ENCODE data around the gene FCN1. TPM values are rescaled to one million over a fixed set of nuclear protein-coding genes. Genes with fewer than 3 reads are reported as not detected.
"Not testable (repeated sequence)": the region's sequence is repeated elsewhere in the genome, so short reads cannot be mapped to it uniquely, and the experiment has no call there.

Gene FCN1
- total RNA-seq, 2 experiments from 2014 or later = not detected

GRCh38 chr9:134959971-134960310, 42.2 kb upstream of the FCN1 start:
- CTCF ChIA-PET = no interaction called here
- no peaks in the 10 kb centered on the region for H3K4me1 Mint-ChIP-seq (ENCODE audit: low read depth)

GRCh38 chr9:134959126-134959970, 41.6 kb upstream of the FCN1 start:
- no peak overlapping the region for H3K27ac Mint-ChIP-seq
- H3K36me3 Mint-ChIP-seq (ENCODE audit: low read depth) = no peaks in the 10 kb centered on the region
- no peaks in the 10 kb centered on the region for H3K27me3 Mint-ChIP-seq (ENCODE audit: low read depth)
- no peaks in the 10 kb centered on the region for H3K9me3 Mint-ChIP-seq
- no peaks in the 10 kb centered on the region for H3K4me1 Mint-ChIP-seq (ENCODE audit: low read depth)
- intact Hi-C loops (cut with micrococcal nuclease) = no loop called here
- no peak for DNase-seq
- H3K4me3 Mint-ChIP-seq = no peak overlapping the region
- CTCF ChIA-PET = no interaction called here

More at GRCh38 chr9:134959971-134960310, 42.2 kb upstream of the FCN1 start:
- intact Hi-C loops (cut with micrococcal nuclease) = no loop called here
- Mint-ChIP-seq H3K4me3 (no peak overlapping the region), H3K27ac (no peak overlapping the region), H3K36me3 (ENCODE audit: low read depth) (no peaks in the 10 kb centered on the region), H3K27me3 (ENCODE audit: low read depth) (no peaks in the 10 kb centered on the region), H3K9me3 (no peaks in the 10 kb centered on the region)
- no peak for DNase-seq

DNA sequence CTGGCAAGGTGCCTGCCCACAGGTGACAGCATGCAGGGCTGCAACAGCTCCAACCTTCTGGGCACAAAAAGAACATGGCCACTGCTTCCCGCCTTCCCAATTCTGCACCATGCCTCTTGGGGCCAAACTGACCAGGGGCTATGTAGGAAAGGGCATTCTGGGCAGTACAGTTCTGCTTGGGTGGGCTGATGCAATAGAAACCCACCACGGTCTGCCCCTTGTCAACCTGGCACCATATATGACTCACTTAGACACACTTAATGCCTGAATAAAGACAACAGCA, 40.2 kb upstream of the FCN1 start:
- intact Hi-C loops (cut with micrococcal nuclease) = no loop called here

GRCh38 chr9:134957165-134957944, 39.6 kb upstream of the FCN1 start:
- H3K4me1 Mint-ChIP-seq (ENCODE audit: low read depth) = no peaks in the 10 kb centered on the region
- DNase-seq = no peak
- no peaks in the 10 kb centered on the region for H3K36me3 Mint-ChIP-seq (ENCODE audit: low read depth)
- no peak overlapping the region for H3K27ac Mint-ChIP-seq
- CTCF ChIA-PET = no interaction called here
- intact Hi-C loops (cut with micrococcal nuclease) = no loop called here
- H3K27me3 Mint-ChIP-seq (ENCODE audit: low read depth) = no peaks in the 10 kb centered on the region
- H3K9me3 Mint-ChIP-seq = no peaks in the 10 kb centered on the region
- H3K4me3 Mint-ChIP-seq = no peak overlapping the region

More for the DNA sequence above, 40.2 kb upstream of the FCN1 start:
- Mint-ChIP-seq H3K36me3 (ENCODE audit: low read depth) (no peaks in the 10 kb centered on the region), H3K4me1 (ENCODE audit: low read depth) (no peaks in the 10 kb centered on the region), H3K27me3 (ENCODE audit: low read depth) (no peaks in the 10 kb centered on the region), H3K4me3 (no peak overlapping the region), H3K27ac (no peak overlapping the region), H3K9me3 (no peaks in the 10 kb centered on the region)
- CTCF ChIA-PET = no interaction called here
- DNase-seq = no peak

DNA sequence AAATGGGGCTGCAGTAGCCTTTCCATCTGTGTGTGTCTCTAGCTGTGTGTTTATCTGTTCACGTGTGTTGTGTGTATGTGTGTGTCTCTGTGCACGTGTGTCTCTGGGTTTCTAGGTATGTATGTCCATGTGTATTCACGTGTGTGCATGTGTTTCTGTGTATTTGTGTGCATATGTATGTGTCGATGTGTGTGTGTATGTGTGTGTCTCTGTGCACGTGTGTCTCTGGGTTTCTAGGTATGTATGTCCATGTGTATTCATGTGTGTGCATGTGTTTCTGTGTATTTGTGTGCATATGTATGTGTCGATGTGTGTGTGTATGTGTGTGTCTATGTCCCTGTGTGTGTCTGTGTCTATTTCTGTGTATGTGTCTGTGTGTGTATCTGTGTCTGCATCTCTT, 38.7 kb upstream of the FCN1 start:
- CTCF ChIA-PET; H3K27ac Mint-ChIP-seq; intact Hi-C loops (cut with micrococcal nuclease); H3K27me3 Mint-ChIP-seq (ENCODE audit: low read depth); H3K9me3 Mint-ChIP-seq; H3K36me3 Mint-ChIP-seq (ENCODE audit: low read depth); H3K4me1 Mint-ChIP-seq (ENCODE audit: low read depth); DNase-seq; H3K4me3 Mint-ChIP-seq: not testable (repeated sequence)

- H3K4me3 Mint-ChIP-seq = no peak overlapping the region
- no peaks in the 10 kb centered on the region for H3K4me1 Mint-ChIP-seq (ENCODE audit: low read depth)
- no peak overlapping the region for H3K27ac Mint-ChIP-seq
- no peaks in the 10 kb centered on the region for H3K9me3 Mint-ChIP-seq
- no peaks in the 10 kb centered on the region for H3K27me3 Mint-ChIP-seq (ENCODE audit: low read depth)
- no peak for DNase-seq
- no peaks in the 10 kb centered on the region for H3K36me3 Mint-ChIP-seq (ENCODE audit: low read depth)
- CTCF ChIA-PET = no interaction called here
- intact Hi-C loops (cut with micrococcal nuclease) = no loop called here
Measured at GRCh38 chr9:134955801-134956200, 38.1 kb upstream of the FCN1 start.

- Mint-ChIP-seq H3K27me3 (ENCODE audit: low read depth) (no peaks in the 10 kb centered on the region), H3K36me3 (ENCODE audit: low read depth) (no peaks in the 10 kb centered on the region)
Measured at GRCh38 chr9:134955156-134955555, 37.4 kb upstream of the FCN1 start.

DNA sequence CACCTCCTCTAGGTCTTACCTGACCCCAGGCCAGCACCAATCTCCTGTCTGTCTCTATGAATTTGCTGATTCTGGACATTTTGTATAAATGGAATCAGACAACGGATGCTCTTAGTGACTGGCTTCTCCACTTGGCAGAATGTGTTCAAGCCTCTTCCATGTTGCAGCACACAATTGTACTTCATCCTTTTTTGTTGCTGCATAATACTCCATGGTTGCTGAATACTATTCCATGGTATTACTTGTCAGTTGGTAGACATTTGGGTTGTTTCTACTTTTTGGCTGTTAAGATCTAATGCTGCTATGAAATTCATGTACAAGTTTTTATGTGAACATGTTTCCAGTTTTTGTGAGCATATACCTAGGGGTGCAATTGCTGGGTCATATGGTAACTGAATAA, 34.3 kb upstream of the FCN1 start:
- CTCF ChIA-PET = no interaction called here
- H3K27me3 Mint-ChIP-seq (ENCODE audit: low read depth) = no peaks in the 10 kb centered on the region
- intact Hi-C loops (cut with micrococcal nuclease) = no loop called here
- no peak overlapping the region for H3K27ac Mint-ChIP-seq
- H3K4me1 Mint-ChIP-seq (ENCODE audit: low read depth) = no peaks in the 10 kb centered on the region
- H3K9me3 Mint-ChIP-seq = no peaks in the 10 kb centered on the region
- H3K36me3 Mint-ChIP-seq (ENCODE audit: low read depth) = no peaks in the 10 kb centered on the region
- H3K4me3 Mint-ChIP-seq = no peak overlapping the region
- no peak for DNase-seq

More at GRCh38 chr9:134955156-134955555, 37.4 kb upstream of the FCN1 start:
- no peak for DNase-seq
- H3K27ac Mint-ChIP-seq = no peak overlapping the region
- intact Hi-C loops (cut with micrococcal nuclease) = no loop called here
- H3K4me3 Mint-ChIP-seq = no peak overlapping the region
- CTCF ChIA-PET = no interaction called here
- H3K4me1 Mint-ChIP-seq (ENCODE audit: low read depth) = no peaks in the 10 kb centered on the region
- H3K9me3 Mint-ChIP-seq = no peaks in the 10 kb centered on the region

DNA sequence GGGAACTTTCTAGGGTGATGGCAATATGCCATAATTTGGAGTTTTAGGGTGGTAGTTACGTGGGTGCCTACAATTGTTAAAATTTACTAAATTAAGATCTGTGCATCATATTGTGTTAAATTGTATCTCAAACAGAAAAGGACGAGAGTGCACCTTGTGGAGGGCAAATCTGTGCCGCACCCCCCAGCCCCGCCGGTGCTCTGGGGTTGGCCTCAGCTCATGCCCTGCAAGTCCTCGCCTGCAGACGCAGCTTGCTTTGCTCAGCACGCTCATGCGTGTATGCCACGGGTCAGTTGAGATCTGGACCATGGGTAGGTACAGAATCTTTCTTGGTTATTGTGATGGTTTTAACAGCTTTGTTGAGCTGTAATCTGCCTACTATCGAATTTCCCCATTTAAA, 33.7 kb upstream of the FCN1 start:
- intact Hi-C loops (cut with micrococcal nuclease) = no loop called here
- Mint-ChIP-seq H3K4me3 (no peak overlapping the region), H3K4me1 (ENCODE audit: low read depth) (no peaks in the 10 kb centered on the region), H3K27me3 (ENCODE audit: low read depth) (no peaks in the 10 kb centered on the region), H3K36me3 (ENCODE audit: low read depth) (no peaks in the 10 kb centered on the region), H3K27ac (no peak overlapping the region), H3K9me3 (no peaks in the 10 kb centered on the region)
- no peak for DNase-seq
- CTCF ChIA-PET = no interaction called here

DNA sequence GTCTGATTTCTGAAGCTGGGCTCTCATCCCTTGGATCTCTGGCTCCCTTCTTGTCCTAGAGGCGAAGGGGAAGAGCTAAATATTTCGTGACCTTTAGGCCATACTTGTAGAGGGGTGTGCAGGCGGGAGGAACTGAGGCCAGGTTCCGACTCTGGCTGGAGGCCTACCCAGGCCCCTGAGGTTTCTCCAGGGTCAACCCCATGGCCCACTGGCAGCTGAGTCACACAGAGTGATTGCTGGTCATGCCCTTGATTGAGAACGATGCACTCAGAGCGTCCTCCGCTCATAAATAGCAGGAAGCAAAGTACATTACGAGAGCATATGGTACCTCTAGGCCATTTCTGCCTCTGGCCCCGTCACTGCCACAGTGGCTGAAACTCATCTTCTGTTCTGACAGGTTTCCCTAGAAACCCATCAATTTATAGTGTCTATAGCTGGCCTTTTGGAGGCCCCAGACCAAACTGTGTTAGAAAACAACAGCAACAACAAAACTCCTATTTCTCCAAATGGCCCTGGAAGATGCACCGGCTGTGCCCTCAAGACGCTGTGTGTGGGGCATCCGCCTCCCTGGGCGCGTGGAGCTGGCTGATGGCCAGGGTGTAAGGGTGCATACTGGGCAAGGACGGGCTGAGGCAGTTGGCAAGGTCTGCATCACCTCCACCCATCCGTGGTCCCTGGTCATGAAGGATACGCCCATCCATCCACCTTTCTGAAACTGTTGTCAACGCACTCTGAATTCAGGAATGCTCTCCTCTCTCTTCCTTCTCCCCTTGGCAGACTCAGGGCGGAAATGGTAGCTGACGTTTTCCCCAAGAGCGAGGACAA, 32.9 kb upstream of the FCN1 start:
- Mint-ChIP-seq H3K36me3 (ENCODE audit: low read depth) (no peaks in the 10 kb centered on the region), H3K9me3 (no peaks in the 10 kb centered on the region), H3K27me3 (ENCODE audit: low read depth) (no peaks in the 10 kb centered on the region), H3K27ac (no peak overlapping the region), H3K4me3 (no peak overlapping the region), H3K4me1 (ENCODE audit: low read depth) (no peaks in the 10 kb centered on the region)
- no peak for DNase-seq
- CTCF ChIA-PET = no interaction called here
- intact Hi-C loops (cut with micrococcal nuclease) = no loop called here

GRCh38 chr9:134949681-134950385, 32.1 kb upstream of the FCN1 start:
- DNase-seq = no peak
- no peak overlapping the region for H3K27ac Mint-ChIP-seq
- CTCF ChIA-PET = no interaction called here

GRCh38 chr9:134948149-134948548, 30.4 kb upstream of the FCN1 start:
- Mint-ChIP-seq H3K4me1 (ENCODE audit: low read depth) (no peaks in the 10 kb centered on the region), H3K27me3 (ENCODE audit: low read depth) (no peaks in the 10 kb centered on the region), H3K36me3 (ENCODE audit: low read depth) (no peaks in the 10 kb centered on the region)

More at GRCh38 chr9:134949681-134950385, 32.1 kb upstream of the FCN1 start:
- no peaks in the 10 kb centered on the region for H3K27me3 Mint-ChIP-seq (ENCODE audit: low read depth)
- no peak overlapping the region for H3K4me3 Mint-ChIP-seq
- no peaks in the 10 kb centered on the region for H3K9me3 Mint-ChIP-seq
- intact Hi-C loops (cut with micrococcal nuclease) = no loop called here
- H3K36me3 Mint-ChIP-seq (ENCODE audit: low read depth) = no peaks in the 10 kb centered on the region
- H3K4me1 Mint-ChIP-seq (ENCODE audit: low read depth) = no peaks in the 10 kb centered on the region

More at GRCh38 chr9:134948149-134948548, 30.4 kb upstream of the FCN1 start:
- Mint-ChIP-seq H3K27ac (no peak overlapping the region), H3K4me3 (no peak overlapping the region), H3K9me3 (no peaks in the 10 kb centered on the region)
- intact Hi-C loops (cut with micrococcal nuclease) = no loop called here
- no peak for DNase-seq
- CTCF ChIA-PET = no interaction called here
